Stimulated activated naive B cell treated with anti-CD40 and anti-IgM and Interleukin-4, amounts not matched to agents 10 μg/mL and 1 μg/mL and 100 μg/mL, for 72 hours (primary cell): ENCODE measurements around the gene MSANTD7.

Experiments used
- ATAC-seq, 2 donors: fragments of 150-1000 bp; cut with Tn5 transposase; replicated peaks; 2 replicates each; pipeline ENCODE4 v1.10.0; 2021; ENCODE audit warnings: moderate library complexity in 1 of 2
- DNase-seq: peaks from one replicate; pipeline ENCODE4 v3.0.0; 2021
- H3K27ac Mint-ChIP-seq: one replicate; pipeline ENCODE4 v1.8.0; 2022; ENCODE audit warnings: mild to moderate bottlenecking, mixed read lengths
- H3K27me3 Mint-ChIP-seq, 2 donors: one replicate each; pipeline ENCODE4 v1.8.0; 2022; ENCODE audit warnings: mixed read lengths in 2 of 2
- H3K36me3 Mint-ChIP-seq, 2 donors: one replicate each; pipeline ENCODE4 v1.8.0; 2022; ENCODE audit warnings: mixed read lengths in 2 of 2, mild to moderate bottlenecking in 1 of 2
- H3K4me1 Mint-ChIP-seq, 2 donors: one replicate each; pipeline ENCODE4 v1.8.0; 2022; ENCODE audit warnings: mixed read lengths in 2 of 2, mild to moderate bottlenecking in 1 of 2
- H3K4me3 Mint-ChIP-seq, 2 donors: one replicate each; pipeline ENCODE4 v1.8.0; 2022; ENCODE audit warnings: mild to moderate bottlenecking in 2 of 2, mixed read lengths in 2 of 2, moderate library complexity in 1 of 2
- H3K9me3 Mint-ChIP-seq, 2 donors: one replicate each; pipeline ENCODE4 v1.8.0; 2022; ENCODE audit warnings: mixed read lengths in 2 of 2, mild to moderate bottlenecking in 1 of 2

The MSANTD7 gene

DNA sequence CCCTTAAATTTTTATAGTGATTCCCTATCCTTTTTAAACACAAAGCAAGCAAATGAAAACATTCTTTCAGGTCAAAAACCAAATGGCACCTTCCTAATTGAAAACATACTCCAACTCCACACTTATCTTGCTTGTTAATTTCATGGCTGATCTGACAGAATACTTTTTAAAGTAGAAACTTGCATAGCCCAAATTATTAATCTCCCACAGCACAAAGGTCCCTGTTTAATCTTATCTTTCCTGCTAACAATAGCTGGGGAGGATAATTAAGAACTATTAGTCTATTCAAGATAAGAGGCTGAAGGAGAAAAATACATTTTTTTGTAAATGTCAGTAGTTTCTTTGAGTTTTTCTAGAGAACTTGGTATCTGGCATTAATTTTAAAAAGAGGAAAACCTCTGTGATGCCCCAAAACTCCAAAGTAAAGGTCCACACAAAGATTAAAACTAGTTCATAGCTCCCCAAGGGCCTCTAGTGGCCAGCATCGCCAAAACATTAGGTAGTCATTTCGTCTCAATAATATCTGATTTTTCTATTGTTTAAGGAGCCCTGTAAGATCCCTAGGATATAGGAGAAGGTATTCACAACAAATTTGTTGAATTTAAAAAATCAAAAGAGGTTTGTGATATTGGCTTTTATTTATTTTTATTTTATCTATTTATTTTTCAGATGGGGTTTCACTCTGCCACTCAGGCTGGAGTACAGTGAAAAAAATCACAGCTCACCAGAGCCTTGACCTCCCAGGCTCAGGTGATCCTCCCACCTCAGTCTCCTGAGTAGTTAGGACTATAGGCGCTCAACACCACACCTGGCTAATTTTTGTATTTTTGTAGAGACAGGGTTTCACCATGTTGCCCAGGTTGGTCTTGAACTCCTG is 15.0 kb upstream of the MSANTD7 start:
- peak; percentile 24 for DNase-seq
- no peak overlapping the region for H3K27ac Mint-ChIP-seq
- H3K36me3 Mint-ChIP-seq: no peaks in the 10 kb centered on the region
- H3K9me3 Mint-ChIP-seq: no peaks in the 10 kb centered on the region
- H3K4me3 Mint-ChIP-seq: no peak overlapping the region
- H3K4me1 Mint-ChIP-seq: peaks cover 16 to 25% of the 10 kb centered on the region in 2 donors
- peak; percentile 56 to 68 for ATAC-seq
- no peaks in the 10 kb centered on the region for H3K27me3 Mint-ChIP-seq

DNA sequence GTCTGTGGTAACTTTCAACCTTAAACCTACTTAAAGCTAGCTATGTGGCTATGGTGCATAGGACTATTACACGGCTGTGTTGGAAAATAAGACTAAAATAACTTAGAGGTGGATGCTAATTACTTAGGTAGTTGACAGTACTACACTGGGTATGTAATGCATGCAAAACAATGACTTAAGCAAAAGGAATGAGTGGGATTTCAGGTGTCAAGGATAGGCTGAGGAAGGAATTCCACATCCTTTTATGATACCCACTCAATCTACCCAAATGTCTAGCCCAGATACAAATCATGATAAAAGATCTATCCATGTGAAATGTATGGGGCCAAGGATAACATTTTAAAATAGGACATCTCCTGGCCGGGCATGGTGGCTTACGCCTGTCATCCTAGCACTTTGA is 14.1 kb upstream of the MSANTD7 start:
- ATAC-seq (no peak), DNase-seq (no peak)
- no peaks in the 10 kb centered on the region for H3K27me3 Mint-ChIP-seq
- no peak overlapping the region for H3K4me3 Mint-ChIP-seq
- peaks cover 16 to 25% of the 10 kb centered on the region in 2 donors for H3K4me1 Mint-ChIP-seq
- H3K27ac Mint-ChIP-seq: no peak overlapping the region
- no peaks in the 10 kb centered on the region for H3K9me3 Mint-ChIP-seq
- no peaks in the 10 kb centered on the region for H3K36me3 Mint-ChIP-seq

DNA sequence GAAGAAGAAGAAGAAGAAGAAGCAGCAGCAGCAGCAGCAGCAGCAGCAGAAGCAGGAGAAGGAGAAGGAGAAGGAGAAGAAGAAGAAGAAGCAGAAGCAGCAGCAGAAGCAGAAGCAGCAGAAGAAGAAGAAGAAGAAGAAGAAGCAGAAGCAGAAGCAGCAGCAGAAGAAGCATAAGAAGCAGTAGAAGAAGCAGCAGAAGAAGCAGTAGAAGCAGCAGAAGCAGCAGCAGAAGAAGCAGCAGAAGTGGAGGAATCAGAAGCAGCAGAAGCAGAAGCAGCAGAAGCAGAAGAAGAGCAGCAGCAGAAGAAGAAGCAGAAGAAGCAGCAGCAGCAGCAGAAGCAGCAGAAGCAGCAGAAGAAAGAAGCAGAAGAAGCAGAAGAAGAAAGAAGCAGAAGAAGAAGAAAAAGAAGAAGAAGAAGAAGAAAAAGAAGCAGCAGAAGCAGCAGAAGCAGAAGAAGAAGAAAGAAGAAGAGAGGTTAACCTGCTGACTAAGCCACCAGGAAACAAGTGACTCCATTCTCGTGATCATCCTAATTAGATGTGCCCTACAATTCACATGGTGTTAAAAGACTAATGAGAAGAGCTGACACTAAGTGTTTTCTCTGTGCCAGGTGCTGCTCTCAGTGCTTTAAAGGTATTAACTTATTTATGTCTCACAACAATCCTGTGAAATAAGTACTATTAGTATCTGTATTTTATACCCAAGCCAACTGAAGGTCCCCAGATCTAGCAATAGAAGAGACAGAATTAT is 11.9 kb upstream of the MSANTD7 start:
- Mint-ChIP-seq H3K36me3 (no peaks in the 10 kb centered on the region), H3K9me3 (no peaks in the 10 kb centered on the region), H3K4me3 (no peak overlapping the region), H3K27ac (peak overlapping the region; percentile 32), H3K4me1 (peaks cover 12 to 19% of the 10 kb centered on the region in 2 donors), H3K27me3 (no peaks in the 10 kb centered on the region)
- DNase-seq (no peak), ATAC-seq (no peak)

- H3K4me3 Mint-ChIP-seq: no peak overlapping the region
- H3K27me3 Mint-ChIP-seq: no peaks in the 10 kb centered on the region
- ATAC-seq: no peak
- no peak overlapping the region for H3K27ac Mint-ChIP-seq
- no peaks in the 10 kb centered on the region for H3K9me3 Mint-ChIP-seq
- peaks cover 7 to 8% of the 10 kb centered on the region in 2 donors for H3K36me3 Mint-ChIP-seq
- no peak for DNase-seq
- H3K4me1 Mint-ChIP-seq: peaks cover 5 to 8% of the 10 kb centered on the region in 2 donors
Measured at GRCh38 chr10:14833106-14833505, 5.0 kb upstream of the MSANTD7 start.

DNA sequence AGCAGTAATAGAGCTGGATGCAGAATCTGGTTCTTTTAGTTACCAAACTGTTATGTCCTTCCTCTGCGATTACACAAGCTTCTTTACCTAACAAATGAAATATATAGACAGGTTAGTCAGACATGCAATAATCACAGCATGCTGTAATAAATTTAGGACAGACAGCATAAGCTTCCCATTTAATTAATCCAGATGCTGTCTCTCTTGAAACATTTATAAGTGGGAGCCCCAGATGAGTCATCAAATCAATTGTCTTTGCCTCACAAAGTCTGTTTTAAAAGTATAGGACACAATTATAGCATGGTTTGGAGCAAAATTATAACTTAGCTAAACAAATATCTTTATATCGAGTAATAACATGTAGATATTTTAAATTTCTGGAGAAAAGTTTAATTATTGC is 1.9 kb upstream of the MSANTD7 start:
- no peak overlapping the region for H3K4me3 Mint-ChIP-seq

DNA sequence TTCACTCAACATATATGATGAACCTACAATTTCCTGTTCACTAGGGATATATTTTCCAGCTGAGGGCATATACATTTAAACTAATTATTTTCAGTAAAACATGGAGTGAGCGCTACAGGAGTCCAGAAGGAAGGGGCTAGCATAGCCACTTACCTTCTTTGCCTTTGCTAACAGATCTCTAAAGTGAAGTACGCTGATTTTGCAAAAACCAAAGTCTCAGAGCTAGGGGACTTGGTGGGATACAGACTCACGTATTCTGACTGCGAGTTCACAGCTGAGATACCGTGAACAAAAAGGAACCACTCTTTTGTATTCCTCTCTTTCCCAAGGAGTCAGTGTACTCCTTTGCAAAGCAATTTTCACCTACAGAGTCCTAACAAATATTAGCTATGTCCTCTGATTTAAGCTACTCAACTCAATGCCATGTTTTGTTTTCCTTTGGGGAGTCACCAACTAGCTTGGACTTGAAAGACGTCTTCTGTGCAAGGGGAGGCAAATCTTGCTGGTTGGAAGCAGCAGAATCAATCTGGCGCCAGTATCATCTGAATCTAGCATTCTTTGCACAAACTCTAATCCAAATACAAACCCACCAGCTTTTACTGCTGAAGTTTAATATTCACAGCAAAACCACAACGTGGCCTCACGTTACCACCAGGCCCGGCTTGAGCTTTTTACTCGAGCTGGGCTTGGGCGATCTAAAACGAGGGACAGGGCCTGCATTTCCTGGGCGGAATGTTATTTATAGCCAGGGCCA is 926 bp upstream of the MSANTD7 start:
- H3K27ac Mint-ChIP-seq: peak overlapping the region; percentile 99
- H3K36me3 Mint-ChIP-seq: peaks cover 17 to 28% of the 10 kb centered on the region in 2 donors
- H3K4me1 Mint-ChIP-seq: peaks cover 8 to 17% of the 10 kb centered on the region in 2 donors
- ATAC-seq (no peak), DNase-seq (no peak)
- peak overlapping the region; percentile 97 for H3K4me3 Mint-ChIP-seq
- no peaks in the 10 kb centered on the region for H3K9me3 Mint-ChIP-seq
- H3K27me3 Mint-ChIP-seq: no peaks in the 10 kb centered on the region

More for the DNA sequence above, 1.9 kb upstream of the MSANTD7 start:
- Mint-ChIP-seq H3K27me3 (no peaks in the 10 kb centered on the region), H3K36me3 (peaks cover 11 to 19% of the 10 kb centered on the region in 2 donors), H3K4me1 (peaks cover 8 to 17% of the 10 kb centered on the region in 2 donors), H3K9me3 (no peaks in the 10 kb centered on the region), H3K27ac (no peak overlapping the region)
- no peak for DNase-seq
- no peak for ATAC-seq

- H3K4me1 Mint-ChIP-seq: peaks cover 9 to 17% of the 10 kb centered on the region in 2 donors
- H3K4me3 Mint-ChIP-seq: peak overlapping the region; percentile 97
- no peaks in the 10 kb centered on the region for H3K9me3 Mint-ChIP-seq
- no peaks in the 10 kb centered on the region for H3K27me3 Mint-ChIP-seq
- peak; percentile 17 to 24 for ATAC-seq
- H3K27ac Mint-ChIP-seq: peak overlapping the region; percentile 99
- peak; percentile 13 for DNase-seq
- H3K36me3 Mint-ChIP-seq: peaks cover 22 to 38% of the 10 kb centered on the region in 2 donors
Measured at GRCh38 chr10:14838582-14839304, 637 bp downstream of the MSANTD7 start.

- Mint-ChIP-seq H3K4me1 (peaks cover 9 to 17% of the 10 kb centered on the region in 2 donors), H3K27me3 (no peaks in the 10 kb centered on the region), H3K36me3 (peaks cover 22 to 39% of the 10 kb centered on the region in 2 donors), H3K27ac (peak overlapping the region; percentile 99), H3K4me3 (peak overlapping the region; percentile 97), H3K9me3 (no peaks in the 10 kb centered on the region)
- ATAC-seq (no peak), DNase-seq (no peak)
Measured at GRCh38 chr10:14839305-14839695, 1.2 kb downstream of the MSANTD7 start.

- peaks cover 21 to 42% of the 10 kb centered on the region in 2 donors for H3K36me3 Mint-ChIP-seq
- H3K4me1 Mint-ChIP-seq: peaks cover 8 to 17% of the 10 kb centered on the region in 2 donors
- no peaks in the 10 kb centered on the region for H3K27me3 Mint-ChIP-seq
- no peak overlapping the region for H3K27ac Mint-ChIP-seq
- no peak overlapping the region for H3K4me3 Mint-ChIP-seq
- ATAC-seq (no peak), DNase-seq (no peak)
- no peaks in the 10 kb centered on the region for H3K9me3 Mint-ChIP-seq
Measured at GRCh38 chr10:14840178-14840577, 2.1 kb downstream of the MSANTD7 start.

GRCh38 chr10:14843327-14843988 is 5.4 kb downstream of the MSANTD7 start:
- peaks cover 20 to 44% of the 10 kb centered on the region in 2 donors for H3K36me3 Mint-ChIP-seq
- no peak overlapping the region for H3K27ac Mint-ChIP-seq

GRCh38 chr10:14844948-14845347 is 6.8 kb downstream of the MSANTD7 start:
- Mint-ChIP-seq H3K9me3 (no peaks in the 10 kb centered on the region), H3K4me3 (no peak overlapping the region), H3K36me3 (peaks cover 20 to 44% of the 10 kb centered on the region in 2 donors), H3K27ac (no peak overlapping the region), H3K27me3 (no peaks in the 10 kb centered on the region), H3K4me1 (peaks cover 0 to 1% of the 10 kb centered on the region in 2 donors)
- DNase-seq: no peak
- ATAC-seq: no peak

More at GRCh38 chr10:14843327-14843988, 5.4 kb downstream of the MSANTD7 start:
- DNase-seq (no peak), ATAC-seq (no peak)
- Mint-ChIP-seq H3K4me1 (peaks cover 4 to 9% of the 10 kb centered on the region in 2 donors), H3K4me3 (no peak overlapping the region), H3K9me3 (no peaks in the 10 kb centered on the region), H3K27me3 (no peaks in the 10 kb centered on the region)

DNA sequence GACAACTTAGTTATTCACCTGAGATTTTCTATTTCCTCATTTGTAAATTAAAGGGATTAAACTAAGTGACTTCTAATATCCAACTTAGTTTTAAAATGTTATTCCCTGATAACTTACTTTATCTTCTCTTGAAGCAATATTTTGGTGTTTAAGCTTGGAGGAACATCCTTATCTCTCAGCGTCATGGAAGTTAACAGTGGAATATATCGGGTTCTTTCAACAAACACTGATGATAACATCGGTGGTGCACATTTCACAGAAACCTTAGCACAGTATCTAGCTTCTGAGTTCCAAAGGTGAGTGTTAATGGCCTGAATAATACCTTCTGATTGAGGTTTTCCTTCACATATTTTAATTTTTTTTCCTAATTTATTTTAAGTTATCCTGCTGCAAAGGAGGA is 14.1 kb downstream of the MSANTD7 start:
- no peak overlapping the region for H3K4me3 Mint-ChIP-seq
- DNase-seq (no peak), ATAC-seq (no peak)
- no peaks in the 10 kb centered on the region for H3K4me1 Mint-ChIP-seq
- H3K27me3 Mint-ChIP-seq: no peaks in the 10 kb centered on the region
- no peaks in the 10 kb centered on the region for H3K9me3 Mint-ChIP-seq
- H3K27ac Mint-ChIP-seq: no peak overlapping the region
- H3K36me3 Mint-ChIP-seq: peaks cover 15 to 30% of the 10 kb centered on the region in 2 donors

DNA sequence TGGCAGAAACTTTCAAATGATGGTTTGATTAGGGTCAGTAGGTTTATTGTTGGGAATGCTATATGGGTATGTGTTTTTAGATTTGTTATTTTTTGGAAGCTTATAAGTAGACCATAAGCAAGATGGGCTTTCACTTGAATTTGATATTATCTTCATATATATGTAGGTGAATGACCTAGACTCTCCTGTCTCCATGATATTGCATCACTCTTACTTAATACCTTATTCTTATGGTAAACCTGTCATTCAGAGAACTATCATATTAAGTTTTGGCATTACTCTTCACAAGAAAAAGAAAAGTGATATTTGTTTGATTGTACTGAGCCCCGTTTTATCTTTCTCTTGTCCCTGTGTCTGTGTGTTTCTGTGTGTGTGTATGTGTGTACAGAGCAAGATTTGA is 17.3 kb downstream of the MSANTD7 start:
- peaks cover 22 to 50% of the 10 kb centered on the region in 2 donors for H3K36me3 Mint-ChIP-seq
- peaks cover 0 to 3% of the 10 kb centered on the region in 2 donors for H3K4me1 Mint-ChIP-seq

More for the DNA sequence above, 17.3 kb downstream of the MSANTD7 start:
- no peak for ATAC-seq
- Mint-ChIP-seq H3K27me3 (no peaks in the 10 kb centered on the region), H3K9me3 (no peaks in the 10 kb centered on the region), H3K4me3 (no peak overlapping the region), H3K27ac (no peak overlapping the region)
- no peak for DNase-seq
